H1 (cell line): ENCODE data around the gene RALGDS. TPM values are rescaled to one million over a fixed set of nuclear protein-coding genes. Genes with fewer than 3 reads are reported as not detected.

Experiments
- CTCF ChIA-PET: fragments of 300-600 bp; sonication (Branson Sonifier 250); formaldehyde crosslinking; loops from one replicate; lab custom pipeline; 2021; ENCODE audit not compliant: partially characterized antibody; lab: Charles Lee
- POLR2A ChIA-PET: fragments of 300-600 bp; sonication (Branson Sonifier 250); formaldehyde crosslinking; loops from one replicate; lab custom pipeline; 2021; ENCODE audit warnings: inconsistent platforms; ENCODE audit not compliant: partially characterized antibody; lab: Charles Lee
- DNase-seq, 2 experiments: peaks; one replicate each; pipeline versions ENCODE4 v3.0.0 to v3.0.0-alpha.2; 2010 to 2022; ENCODE audit warnings: low spot score in 2 of 2, low read depth in 1 of 2, mixed read lengths in 1 of 2
- FAIRE-seq: peaks from 2 replicates; lab custom pipeline; 2011; peaks lifted over from hg19 to GRCh38; lab: Jason Lieb, UNC
- H2AFZ ChIP-seq: 2 replicates; pipeline ENCODE4 v1.8.1; 2012; ENCODE audit warnings: low read length, inconsistent platforms
- H2AK5ac ChIP-seq: 2 replicates; pipeline ENCODE4 v1.6.1; 2013; ENCODE audit warnings: low read depth, low read length
- H2BK120ac ChIP-seq: replicated peaks from 2 replicates; pipeline ENCODE3; 2013; ENCODE audit warnings: low read depth, low read length, inconsistent platforms
- H2BK12ac ChIP-seq: 2 replicates; pipeline ENCODE4 v1.6.1; 2013; ENCODE audit warnings: low read depth, low read length
- H2BK15ac ChIP-seq: 2 replicates; pipeline ENCODE4 v1.6.1; 2013; ENCODE audit warnings: low read length
- H2BK20ac ChIP-seq: 2 replicates; pipeline ENCODE4 v1.6.1; 2013; ENCODE audit warnings: low read length
- H2BK5ac ChIP-seq: 2 replicates; pipeline ENCODE4 v1.6.1; 2013; ENCODE audit warnings: low read depth, low read length
- H3K14ac ChIP-seq: 2 replicates; pipeline ENCODE4 v1.6.1; 2013; ENCODE audit warnings: inconsistent platforms; ENCODE audit not compliant: insufficient read length
- H3K18ac ChIP-seq: 2 replicates; pipeline ENCODE4 v1.6.1; 2013; ENCODE audit warnings: low read length; ENCODE audit errors: extremely low read depth
- H3K23ac ChIP-seq: 2 replicates; pipeline ENCODE4 v1.6.1; 2013; ENCODE audit warnings: inconsistent platforms; ENCODE audit not compliant: insufficient read length
- H3K23me2 ChIP-seq: 2 replicates; pipeline ENCODE4 v1.6.1; 2013; ENCODE audit warnings: low read depth, low read length
- H3K27ac ChIP-seq: 2 replicates; pipeline ENCODE4 v1.6.1; 2011; ENCODE audit warnings: low read depth, low read length, inconsistent platforms
- H3K27me3 ChIP-seq, 4 experiments: replicated peaks in 1 of 4; 1 replicate in 1 of 4; 2 replicates in 3 of 4; pipeline versions ENCODE4 v1.6.1 to v1.8.1; 2011 to 2013; ENCODE audit warnings: low read length in 3 of 4, mild to moderate bottlenecking in 3 of 4, inconsistent platforms in 2 of 4, mixed read lengths in 2 of 4, moderate library complexity in 1 of 4; ENCODE audit not compliant: control insufficient read depth in 3 of 4, insufficient read depth in 3 of 4; ENCODE audit errors: extremely low read depth in 1 of 4
- H3K36me3 ChIP-seq, 4 experiments: 2 replicates each; pipeline versions ENCODE4 v1.6.1 to v1.8.1; 2011 to 2013; ENCODE audit warnings: mild to moderate bottlenecking in 4 of 4, low read length in 3 of 4, moderate library complexity in 2 of 4, control low read depth in 1 of 4, inconsistent platforms in 1 of 4; ENCODE audit not compliant: insufficient read depth in 4 of 4, control insufficient read depth in 2 of 4
- H3K4ac ChIP-seq: replicated peaks from 2 replicates; pipeline ENCODE3; 2013; ENCODE audit warnings: low read length, low read depth, mixed read lengths, inconsistent platforms; ENCODE audit not compliant: insufficient read length
- H3K4me1 ChIP-seq, 4 experiments: replicated peaks in 1 of 4; 1 replicate in 1 of 4; 2 replicates in 3 of 4; pipeline versions ENCODE4 v1.6.1 to v1.8.1; 2011 to 2013; ENCODE audit warnings: low read length in 3 of 4, inconsistent platforms in 2 of 4, mixed read lengths in 1 of 4; ENCODE audit not compliant: insufficient read depth in 4 of 4, control insufficient read depth in 3 of 4
- H3K4me2 ChIP-seq, 2 experiments: 2 replicates each; pipeline versions ENCODE4 v1.6.1 to v1.8.1; 2011 to 2013; ENCODE audit warnings: low read depth in 2 of 2, low read length in 2 of 2, control low read depth in 1 of 2, inconsistent platforms in 1 of 2, mild to moderate bottlenecking in 1 of 2; ENCODE audit not compliant: insufficient read depth in 1 of 2
- H3K4me3 ChIP-seq, 4 experiments: fragments of 200-600, 300-600 bp in 1 of 4; sonication (generic), shearing (Covaris generic), sonication (Bioruptor Twin) in 1 of 4; 2 replicates each; pipeline versions ENCODE4 v1.5.1 to v1.8.1; 2011 to 2016; ENCODE audit warnings: low read length in 4 of 4, low read depth in 3 of 4, control low read depth in 2 of 4, inconsistent platforms in 2 of 4, mild to moderate bottlenecking in 2 of 4, mixed read lengths in 1 of 4, moderate library complexity in 1 of 4; ENCODE audit not compliant: insufficient read depth in 2 of 4; ENCODE audit errors: extremely low read depth in 1 of 4
- H3K56ac ChIP-seq: replicated peaks from 2 replicates; pipeline ENCODE3; 2013; ENCODE audit warnings: low read depth, mild to moderate bottlenecking, mixed read lengths, low read length, inconsistent platforms; ENCODE audit not compliant: insufficient read length
- H3K79me1 ChIP-seq: 2 replicates; pipeline ENCODE4 v1.6.1; 2013; ENCODE audit warnings: low read depth, low read length, control low read depth
- H3K79me2 ChIP-seq, 2 experiments: 2 replicates each; pipeline versions ENCODE4 v1.6.1 to v1.8.1; 2012 to 2013; ENCODE audit warnings: low read length in 2 of 2, mild to moderate bottlenecking in 2 of 2, inconsistent platforms in 1 of 2; ENCODE audit not compliant: insufficient read depth in 2 of 2, control insufficient read depth in 1 of 2
- H3K9ac ChIP-seq, 4 experiments: replicated peaks in 1 of 4; 1 replicate in 1 of 4; 2 replicates in 3 of 4; pipeline versions ENCODE4 v1.6.1 to v1.8.1; 2011 to 2013; ENCODE audit warnings: low read depth in 3 of 4, low read length in 3 of 4, control low read depth in 2 of 4, mild to moderate bottlenecking in 2 of 4, moderate library complexity in 2 of 4, inconsistent platforms in 1 of 4; ENCODE audit errors: extremely low read depth in 1 of 4
- H3K9me3 ChIP-seq, 2 experiments: 2 replicates each; pipeline versions ENCODE4 v1.6.1 to v1.8.1; 2012 to 2013; ENCODE audit warnings: mild to moderate bottlenecking in 2 of 2, moderate library complexity in 2 of 2, control low read depth in 1 of 2, inconsistent platforms in 1 of 2, low read depth in 1 of 2, low read length in 1 of 2, mixed read lengths in 1 of 2; ENCODE audit not compliant: insufficient read depth in 2 of 2
- H4K20me1 ChIP-seq, 2 experiments: replicated peaks in 1 of 2; 2 replicates each; pipeline versions ENCODE3 to v1.8.1; 2011 to 2013; ENCODE audit warnings: inconsistent platforms in 2 of 2, low read length in 2 of 2, mild to moderate bottlenecking in 1 of 2; ENCODE audit not compliant: insufficient read depth in 2 of 2, control insufficient read depth in 1 of 2
- H4K5ac ChIP-seq: 2 replicates; pipeline ENCODE4 v1.6.1; 2013; ENCODE audit warnings: low read length, low read depth, mixed read lengths, inconsistent platforms; ENCODE audit not compliant: insufficient read length
- H4K8ac ChIP-seq: 2 replicates; pipeline ENCODE4 v1.8.0; 2013; ENCODE audit warnings: mild to moderate bottlenecking, moderate library complexity, low read length, inconsistent platforms; ENCODE audit not compliant: insufficient read depth; ENCODE audit errors: extremely low read depth
- H4K91ac ChIP-seq: replicated peaks from 2 replicates; pipeline ENCODE3; 2013; ENCODE audit warnings: low read length, mixed read lengths, inconsistent platforms; ENCODE audit not compliant: insufficient read length
- ATF3 ChIP-seq: IDR thresholded peaks from 2 replicates; pipeline ENCODE4 v1.6.1; 2011; ENCODE audit warnings: low read depth, mild to moderate bottlenecking, low read length; ENCODE audit not compliant: insufficient read depth
- GABPA ChIP-seq: IDR thresholded peaks from 2 replicates; pipeline ENCODE4 v1.6.1; 2011; ENCODE audit warnings: mild to moderate bottlenecking, low read length, moderate library complexity, borderline replicate concordance; ENCODE audit not compliant: insufficient read depth
- SIN3A ChIP-seq, 2 experiments: IDR thresholded peaks in 1 of 2; conservative IDR thresholded peaks in 1 of 2; 2 replicates each; pipeline ENCODE4 v1.6.1; 2011 to 2012; ENCODE audit warnings: low read length in 2 of 2, improper control_type of control experiment in 1 of 2, low read depth in 1 of 2, mild to moderate bottlenecking in 1 of 2
- TAF1 ChIP-seq: IDR thresholded peaks from 2 replicates; pipeline ENCODE4 v1.6.1; 2011; ENCODE audit warnings: mild to moderate bottlenecking, low read depth, low read length
- USF2 ChIP-seq: IDR thresholded peaks from 2 replicates; pipeline ENCODE4 v1.6.1; 2011; ENCODE audit warnings: low read length, improper control_type of control experiment
- WGBS, 2 experiments: shearing (Covaris generic) in 1 of 2; methylation state at CpG; one replicate each; pipeline versions ENCODE4 v1.1.6 to v1.1.7; 2013 to 2015; ENCODE audit warnings: low lambda C conversion rate in 2 of 2, mixed read lengths in 2 of 2, inconsistent platforms in 1 of 2, low coverage in 1 of 2, missing lambda C conversion rate in 1 of 2; ENCODE audit not compliant: insufficient replicate concordance in 2 of 2, insufficient coverage in 1 of 2, insufficient read length in 1 of 2; ENCODE audit errors: extremely low coverage in 1 of 2, missing lambda C conversion rate in 1 of 2; 5-methylcytosine and 5-hydroxymethylcytosine counted together
- polyA plus RNA-seq, 7 experiments: library from polyadenylated mRNA; depleted of rRNA in 3 of 7; stranded (reverse) in 5 of 7; unstranded in 2 of 7; fragments of >200 nt in 5 of 7; fragments of 200-250 nt in 2 of 7; gene quantifications; 1 replicate in 5 of 7; 2 replicates in 1 of 7; 4 replicates in 1 of 7; pipeline versions ENCODE4 v1.2.1 to v1.2.3, GENCODE V29; 2011 to 2013; ENCODE audit warnings: missing spikeins in 2 of 7, mixed read lengths in 2 of 7
- total RNA-seq: library from RNA; stranded (reverse); fragmentation: NEBNext Ultra II Directional; extraction: Animal tissue kit (Norgen Biotek cat#: 25700); gene quantifications from 2 replicates; pipeline ENCODE4 v1.2.1, GENCODE V29; 2021

RALGDS gene
- total and polyA plus RNA-seq, 2 of the 8 experiments (the other 6 are each of a cell fraction or from before 2014, with no cell fraction given): 14.5 to 25.5 TPM

- FAIRE-seq (peak; percentile 24), DNase-seq (peak; percentile 58 to 97)
- peak overlapping the region in 2 of 4 experiments; percentile 54 to 89; a peak in 4 of 7 replicates for H3K9ac ChIP-seq
- peak overlapping the region; percentile 85 to 88 for H3K4me2 ChIP-seq
- no peak overlapping the region for H2BK20ac ChIP-seq
- H3K9me3 ChIP-seq: no peaks in the 10 kb centered on the region
- H3K4me3 ChIP-seq: peak overlapping the region; percentile 73 to 82 (median 76); a peak in 6 of 8 replicates
- no peak overlapping the region for H2BK5ac ChIP-seq
- H2BK15ac ChIP-seq: no peak overlapping the region
- H3K36me3 ChIP-seq: no peaks in the 10 kb centered on the region
- no peak overlapping the region for H3K23ac ChIP-seq
- H3K79me2 ChIP-seq: peaks cover 0 to 3% of the 10 kb centered on the region in 2 experiments; a peak in 1 of 4 replicates
- H3K27me3 ChIP-seq: peaks cover 0 to 11% (median 0%) of the 10 kb centered on the region in 4 experiments; a peak in 2 of 7 replicates
- peak overlapping the region; percentile 69 for H4K8ac ChIP-seq
- no peak overlapping the region for H3K56ac ChIP-seq
- no peak overlapping the region for H4K5ac ChIP-seq
- H2BK12ac ChIP-seq: peak overlapping the region; percentile 39; the same call in 1 of the 2 replicates
- peaks cover 0 to 24% (median 13%) of the 10 kb centered on the region in 4 experiments; a peak in 5 of 7 replicates for H3K4me1 ChIP-seq
- no peak overlapping the region for H3K18ac ChIP-seq
- ChIA-PET CTCF (interaction anchor here (0.6 to 11.7 kb wide), 29 partner anchors 10 to 392 kb away, joined by 3 to 337 read pairs (median 5); partner anchors contain the start of genes GTF3C5 and RALGDS), POLR2A (interaction anchor here (0.6 to 3.7 kb wide), 8 partner anchors 11 to 145 kb away, joined by 3 to 13 read pairs (median 6); no protein-coding TSS in a partner anchor)
- no peak overlapping the region for H2AFZ ChIP-seq
- no peak overlapping the region for H3K14ac ChIP-seq
- no peak overlapping the region for H4K91ac ChIP-seq
- H3K23me2 ChIP-seq: peaks cover 12% of the 10 kb centered on the region
- no peak overlapping the region for H3K4ac ChIP-seq
- H4K20me1 ChIP-seq: peaks cover 12 to 31% of the 10 kb centered on the region in 2 experiments
- no peak overlapping the region for H2BK120ac ChIP-seq
- 58% methylated on average over 14 of the region's 14 CpGs; no CpG with 5 or more reads in 1 of the 2 experiments for WGBS, 2 experiments
- 0 out of 2 replicates have a peak overlapping the region, but pooled peaks have one; percentile 67 for H2AK5ac ChIP-seq
- H3K27ac ChIP-seq: no peak overlapping the region
- H3K79me1 ChIP-seq: peaks cover 4% of the 10 kb centered on the region; the same call in 1 of the 2 replicates
- TF ChIP-seq USF2: no peak
- peak; percentile 39; the same call in 1 of the 2 replicates for TF ChIP-seq GABPA
- peak; percentile 38; the same call in 1 of the 2 replicates for TF ChIP-seq TAF1
- 0 out of 2 replicates have a peak, but pooled peaks have one; percentile 14 for TF ChIP-seq ATF3
- peak in 1 of 2 experiments; percentile 76; a peak in 1 of 4 replicates for TF ChIP-seq SIN3A (conservative IDR thresholded peaks at IDR 0.05 in 1 of 2, IDR thresholded peaks at IDR 0.05 in 1 of 2; ENCODE audit: low read depth in 1 of 2, low read length in 2 of 2)
Observed at GRCh38 chr9:133147412-133148198, 26.6 kb upstream of the RALGDS start.
